ENCODE measurements around the gene FOXP1. TPM values are rescaled to one million over a fixed set of nuclear protein-coding genes. Genes with fewer than 3 reads are reported as not detected.

FOXP1 gene
- total and polyA plus RNA-seq, 4 donors: 4.9 to 35.4 (median 32.0) TPM

- TF ChIP-seq HNF4A (conservative IDR thresholded peaks at IDR 0.05): no peak
Observed at GRCh38 chr3:71145954-71146353, 437.6 kb downstream of the FOXP1 start (continued).

- Histone ChIP-seq H3K27ac (ENCODE audit: low read depth in 1 of 2, low read length in 2 of 2) (no peak overlapping the region), H3K9ac (ENCODE audit: low read depth in 1 of 2, low read length in 2 of 2) (no peak overlapping the region), H3K4me3 (ENCODE audit: low read depth in 1 of 3, low read length in 3 of 3) (no peak overlapping the region), H3K27me3 (ENCODE audit: control insufficient read depth in 4 of 4, insufficient read depth in 4 of 4, low read length in 3 of 4) (no peaks in the 10 kb centered on the region), H3K36me3 (ENCODE audit: control insufficient read depth in 4 of 4, insufficient read depth in 3 of 4, low read depth in 1 of 4, low read length in 3 of 4) (no peaks in the 10 kb centered on the region), H3K4me1 (ENCODE audit: control insufficient read depth in 4 of 4, insufficient read depth in 4 of 4, low read length in 3 of 4) (peaks cover 0 to 22% (median 5%) of the 10 kb centered on the region in 4 donors), H3K9me3 (ENCODE audit: control insufficient read depth in 4 of 4, low read length in 3 of 4) (no peaks in the 10 kb centered on the region)
- WGBS: 85% methylated on average over 9 of the region's 9 CpGs
- no peak for TF ChIP-seq RXRA (IDR thresholded peaks at IDR 0.05)
- TF ChIP-seq NR2F2 (IDR thresholded peaks at IDR 0.05): no peak
- TF ChIP-seq REST (IDR thresholded peaks at IDR 0.05): no peak
- no peak for TF ChIP-seq SP1 (IDR thresholded peaks at IDR 0.05)
- no peak for TF ChIP-seq YY1 (IDR thresholded peaks at IDR 0.05)
- no peak for TF ChIP-seq ATF3 (IDR thresholded peaks at IDR 0.05)
- no peak for TF ChIP-seq FOXA2 (IDR thresholded peaks at IDR 0.05)
- no peak for TF ChIP-seq HNF4A (conservative IDR thresholded peaks at IDR 0.05)
- TF ChIP-seq TAF1 (conservative IDR thresholded peaks at IDR 0.05): no peak
- TF ChIP-seq MAX (IDR thresholded peaks at IDR 0.05): no peak
- TF ChIP-seq JUND (IDR thresholded peaks at IDR 0.05): no peak
- TF ChIP-seq RAD21 (IDR thresholded peaks at IDR 0.05): no peak
- no peak for TF ChIP-seq FOXA1 (IDR thresholded peaks at IDR 0.05)
- DNase-seq (ENCODE audit: low spot score): no peak
Observed at GRCh38 chr3:71144525-71145253, 438.8 kb downstream of the FOXP1 start.

- peaks cover 0 to 25% (median 5%) of the 10 kb centered on the region in 4 donors for H3K4me1 ChIP-seq (ENCODE audit: control insufficient read depth in 4 of 4, insufficient read depth in 4 of 4, low read length in 3 of 4)
- H3K4me3 ChIP-seq (ENCODE audit: low read depth in 1 of 3, low read length in 3 of 3): no peak overlapping the region
- no peaks in the 10 kb centered on the region for H3K27me3 ChIP-seq (ENCODE audit: control insufficient read depth in 4 of 4, insufficient read depth in 4 of 4, low read length in 3 of 4)
- no peak for DNase-seq (ENCODE audit: low spot score)
- H3K36me3 ChIP-seq (ENCODE audit: control insufficient read depth in 4 of 4, insufficient read depth in 3 of 4, low read depth in 1 of 4, low read length in 3 of 4): no peaks in the 10 kb centered on the region
- no peaks in the 10 kb centered on the region for H3K9me3 ChIP-seq (ENCODE audit: control insufficient read depth in 4 of 4, low read length in 3 of 4)
- H3K27ac ChIP-seq (ENCODE audit: low read depth in 1 of 2, low read length in 2 of 2): peak overlapping the region in 1 of 2 donors; percentile 47
- no peak overlapping the region for H3K9ac ChIP-seq (ENCODE audit: low read depth in 1 of 2, low read length in 2 of 2)
- TF ChIP-seq NR2F2 (IDR thresholded peaks at IDR 0.05): no peak
- no peak for TF ChIP-seq TAF1 (conservative IDR thresholded peaks at IDR 0.05)
- TF ChIP-seq SP1 (IDR thresholded peaks at IDR 0.05): no peak
- 96% methylated on average over 4 of the region's 4 CpGs for WGBS
Observed at GRCh38 chr3:71143493-71143892, 440.0 kb downstream of the FOXP1 start.
